Liver (tissue), 3 donors: ENCODE data around the gene ABCC9.

Experiments used
- ATF3 ChIP-seq: IDR thresholded peaks from 2 replicates; pipeline ENCODE4 v1.6.1; 2016; ENCODE audit warnings: antibody characterized with exemption
- CTCF ChIP-seq: fragments of 150-350 bp; IDR thresholded peaks from 2 replicates; pipeline ENCODE4 v1.5.1; 2017; ENCODE audit warnings: improper control_type of control experiment, low read depth, low read length; ENCODE audit not compliant: missing input control
- JUND ChIP-seq, 2 donors: IDR thresholded peaks; 2 replicates each; pipeline ENCODE4 v1.6.1; 2016; ENCODE audit warnings: antibody characterized with exemption in 2 of 2
- MAX ChIP-seq: IDR thresholded peaks from 2 replicates; pipeline ENCODE4 v1.6.1; 2016; ENCODE audit warnings: antibody characterized with exemption
- REST ChIP-seq: IDR thresholded peaks from 2 replicates; pipeline ENCODE4 v1.6.1; 2016; ENCODE audit warnings: antibody characterized with exemption, mild to moderate bottlenecking
- SP1 ChIP-seq: IDR thresholded peaks from 2 replicates; pipeline ENCODE4 v1.6.1; 2018; ENCODE audit warnings: antibody characterized with exemption, mild to moderate bottlenecking
- TAF1 ChIP-seq: conservative IDR thresholded peaks from 2 replicates; pipeline ENCODE4 v1.6.1; 2016; ENCODE audit warnings: antibody characterized with exemption, mild to moderate bottlenecking
- YY1 ChIP-seq: IDR thresholded peaks from 2 replicates; pipeline ENCODE4 v1.6.1; 2016; ENCODE audit warnings: antibody characterized with exemption, mild to moderate bottlenecking
- donor health status: healthy.
- donor health status: healthy.

GRCh38 chr12:21860534-21860933 lies 80.7 kb downstream of the ABCC9 start:
- no peak for TF ChIP-seq CTCF
- no peak for TF ChIP-seq YY1
- TF ChIP-seq REST = no peak
- no peak for TF ChIP-seq JUND (IDR thresholded peaks at IDR 0.05)
- TF ChIP-seq MAX = no peak
- no peak for TF ChIP-seq SP1
- no peak for TF ChIP-seq TAF1
- no peak for TF ChIP-seq ATF3
